T-helper 2 cell (primary cell): ENCODE results near the gene HS2ST1.
"Not testable (repeated sequence)": the region's sequence is repeated elsewhere in the genome, so short reads cannot be mapped to it uniquely, and the experiment has no call there.

Experiments
- DNase-seq, 5 experiments: peaks; one replicate each; pipeline versions ENCODE4 v3.0.0 to v3.0.0-alpha.2; 2012 to 2022
- total RNA-seq, 2 donors: gene quantifications; one replicate each; lab custom pipeline; 2026; lab: John Stamatoyannopoulos, UW

HS2ST1 gene
- total RNA-seq: 21.5 to 22.0 reads per million in 2 donors

DNA sequence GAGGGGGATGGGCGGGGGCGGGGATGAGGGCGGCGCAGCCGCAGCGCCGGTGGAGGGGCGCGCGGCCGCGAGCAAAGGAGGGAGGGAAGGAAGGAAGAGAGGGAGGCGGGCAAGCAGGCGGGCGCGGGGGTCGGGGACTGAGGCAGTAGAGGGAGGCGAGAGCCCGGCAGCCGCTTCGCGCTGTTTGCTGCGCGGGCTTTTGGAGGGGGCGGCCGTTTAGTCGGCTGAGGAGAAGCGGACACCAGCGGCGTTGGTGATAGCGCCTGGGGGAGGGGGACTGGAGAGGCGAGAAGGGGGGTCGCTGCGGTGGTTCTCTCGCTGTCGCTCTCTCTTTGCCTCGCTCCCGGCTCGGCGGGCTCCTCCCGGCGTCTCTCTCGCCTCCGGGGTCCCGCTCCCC, at the start of gene HS2ST1:
Gene HS2ST1, plus strand, starts transcription at position 35 of the 397 bp plus-strand sequence.
- no peak for DNase-seq

DNA sequence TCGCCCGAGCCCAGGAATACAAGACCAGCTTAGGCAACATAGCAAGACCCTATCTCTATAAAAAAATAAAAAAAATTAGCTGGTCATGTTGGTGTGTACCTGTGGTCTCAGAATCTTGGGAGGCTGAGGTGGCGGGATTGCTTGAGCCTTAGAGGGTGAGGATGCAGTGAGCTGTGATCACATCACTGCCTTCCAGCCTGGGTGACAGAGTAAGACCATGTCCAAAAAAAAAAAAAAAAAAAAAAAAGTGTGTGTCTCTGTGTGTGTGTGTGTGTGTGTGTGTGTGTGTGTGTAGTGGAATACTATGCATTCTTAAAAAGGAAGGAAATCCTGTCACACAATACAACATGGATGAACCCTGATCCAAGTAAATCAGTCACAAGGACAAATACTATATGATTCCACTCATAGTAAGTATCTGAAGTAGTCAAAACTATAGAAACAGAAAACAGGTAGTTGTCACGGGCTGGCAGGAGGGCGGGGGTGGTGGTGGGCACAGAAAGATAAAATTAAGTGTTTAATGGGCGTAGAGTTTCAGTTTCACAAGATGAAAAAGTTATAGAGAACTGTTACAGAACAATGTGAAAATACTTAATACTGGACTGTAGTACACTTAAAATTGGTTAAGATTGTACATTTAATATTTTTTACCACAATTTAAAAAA, 48.3 kb upstream of the HS2ST1 start:
- peak in 1 of 5 experiments; percentile 2 for DNase-seq

DNA sequence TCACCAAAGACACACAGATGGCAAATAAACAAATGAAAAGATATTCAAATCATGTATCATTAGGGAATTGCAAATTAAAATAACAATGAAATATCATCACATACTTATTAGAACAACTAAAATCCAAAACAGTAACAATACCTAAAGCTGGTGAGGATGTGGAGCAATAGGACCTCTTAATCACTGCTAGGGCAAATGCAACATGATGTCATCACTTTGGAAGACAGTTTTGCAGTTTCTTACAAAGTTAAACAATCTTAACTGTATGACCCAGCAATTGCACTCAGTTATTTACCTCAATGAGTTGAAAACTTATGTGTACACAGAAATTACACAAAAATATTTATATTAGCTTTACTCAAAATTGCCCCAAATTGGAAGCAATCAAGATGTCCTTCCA, 47.8 kb upstream of the HS2ST1 start:
- DNase-seq: no peak

DNA sequence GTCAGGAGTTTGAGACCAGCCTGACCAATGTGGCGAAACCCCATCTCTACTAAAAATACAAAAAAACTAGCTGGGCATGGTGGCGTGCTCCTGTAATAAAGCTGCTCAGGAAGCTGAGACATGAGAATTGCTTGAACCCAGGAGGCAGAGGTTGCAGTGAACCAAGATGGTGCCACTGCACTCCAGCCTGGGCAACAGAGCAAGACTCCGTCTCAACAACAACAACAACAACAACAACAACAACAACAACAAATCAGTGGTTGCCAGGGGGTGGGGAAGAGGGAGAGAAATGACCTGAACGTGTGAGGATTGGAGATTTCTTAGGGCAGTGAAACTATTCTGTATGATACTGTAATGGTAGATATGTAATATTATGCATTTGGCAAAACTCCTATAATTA, 47.2 kb upstream of the HS2ST1 start:
- DNase-seq: not testable (repeated sequence)

DNA sequence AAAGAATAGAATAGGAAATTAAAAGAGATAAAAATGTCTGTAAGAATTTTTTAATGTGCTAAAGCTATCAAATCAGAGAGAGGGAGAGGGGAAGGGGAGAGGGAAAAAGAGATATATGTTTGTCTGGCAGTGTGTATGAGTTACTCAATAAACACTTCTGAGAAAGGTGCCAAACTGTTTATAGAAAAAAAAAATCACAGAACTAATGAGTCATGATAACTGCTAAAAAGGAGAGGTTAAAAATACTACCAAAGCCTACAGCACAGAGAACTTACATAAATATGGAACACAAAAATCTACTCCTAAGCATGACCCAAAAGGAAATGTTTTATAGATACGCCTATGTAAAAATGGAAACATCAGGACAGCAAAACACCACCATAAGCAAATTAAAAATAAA, 46.0 kb upstream of the HS2ST1 start:
- no peak for DNase-seq

DNA sequence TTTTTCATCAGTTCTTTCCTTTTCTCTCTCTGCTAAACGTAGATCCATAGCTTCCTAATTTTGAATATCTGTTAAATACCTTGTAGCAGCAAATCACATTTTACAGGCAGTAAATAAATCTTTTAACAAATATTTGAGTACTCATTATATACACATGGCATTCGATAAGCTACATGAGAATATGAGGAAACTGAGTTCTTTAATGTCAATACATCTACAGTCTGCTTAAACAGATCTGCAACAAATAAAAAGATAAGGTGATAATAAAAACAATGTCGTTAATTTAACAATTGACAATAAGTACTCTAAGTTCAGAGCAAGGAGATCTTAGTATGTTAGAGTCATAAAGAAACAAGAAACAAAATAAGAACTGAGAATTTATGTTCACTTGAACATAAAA, 43.4 kb upstream of the HS2ST1 start:
- no peak for DNase-seq

DNA sequence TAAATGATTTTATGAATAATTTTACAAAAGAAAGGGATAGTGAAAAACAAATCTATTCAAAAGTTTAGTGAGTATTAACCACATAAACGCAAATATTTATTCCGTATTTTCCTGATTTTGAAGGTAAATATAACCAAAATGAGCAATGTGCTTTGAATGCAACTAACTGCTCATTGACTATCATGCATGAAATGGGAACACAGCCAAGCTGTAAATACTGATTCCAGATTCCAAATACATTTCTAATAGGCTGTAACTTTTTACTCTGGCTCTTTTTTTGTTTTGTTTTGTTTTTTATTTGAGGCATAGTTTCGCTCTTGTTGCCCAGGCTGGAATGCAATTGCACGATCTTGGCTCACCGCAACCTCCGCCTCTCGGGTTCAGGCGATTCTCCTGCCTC, 42.3 kb upstream of the HS2ST1 start:
- DNase-seq: no peak

DNA sequence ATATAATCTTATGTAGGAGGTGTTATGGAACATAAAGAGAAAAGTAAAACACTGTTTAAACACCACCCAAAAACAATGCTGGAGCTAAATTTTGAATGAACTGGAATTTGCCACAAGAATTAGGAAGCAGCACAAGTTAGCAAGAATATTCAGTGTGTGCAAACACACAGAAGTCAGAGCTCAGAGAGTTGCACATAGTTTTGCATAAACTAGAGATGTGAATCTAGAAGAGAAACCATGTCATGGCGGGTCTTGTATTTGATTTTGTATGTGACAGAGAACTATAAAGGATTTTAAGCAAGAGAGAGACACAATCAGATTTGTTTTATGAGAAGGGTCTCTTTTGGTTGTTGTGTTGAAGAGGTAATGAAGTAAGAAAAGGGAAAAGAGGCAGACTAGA, 38.7 kb upstream of the HS2ST1 start:
- no peak for DNase-seq

DNA sequence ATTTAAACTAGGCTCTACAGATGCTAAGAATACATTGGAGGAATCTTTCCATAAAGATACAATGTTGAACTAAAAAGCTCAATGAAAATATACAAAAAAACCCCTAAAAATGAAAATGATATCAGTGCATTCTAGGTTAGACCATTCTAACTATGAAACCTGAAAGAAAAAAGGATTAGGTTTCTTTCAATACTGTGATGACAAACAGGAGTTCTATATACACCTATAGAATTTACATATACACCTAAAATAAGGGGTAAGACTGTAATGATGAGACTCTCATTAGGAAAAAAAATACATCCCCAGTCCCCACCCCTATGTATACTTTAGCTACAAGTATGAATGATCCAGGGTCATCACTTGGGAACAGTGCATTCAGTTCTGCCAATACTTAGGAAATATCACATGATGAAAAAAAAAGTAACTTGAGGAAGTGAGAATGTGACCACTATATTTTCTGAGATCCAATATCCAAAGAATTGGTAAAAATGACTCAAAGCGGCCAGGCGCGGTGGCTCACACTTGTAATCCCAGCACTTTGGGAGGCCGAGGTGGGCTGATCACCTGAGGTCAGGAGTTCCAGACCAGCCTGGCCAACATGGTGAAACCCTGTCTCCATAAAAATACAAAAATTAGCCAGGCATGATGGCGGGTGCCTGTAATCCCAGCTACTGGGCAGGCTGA, 26.8 kb upstream of the HS2ST1 start:
- DNase-seq: no peak

DNA sequence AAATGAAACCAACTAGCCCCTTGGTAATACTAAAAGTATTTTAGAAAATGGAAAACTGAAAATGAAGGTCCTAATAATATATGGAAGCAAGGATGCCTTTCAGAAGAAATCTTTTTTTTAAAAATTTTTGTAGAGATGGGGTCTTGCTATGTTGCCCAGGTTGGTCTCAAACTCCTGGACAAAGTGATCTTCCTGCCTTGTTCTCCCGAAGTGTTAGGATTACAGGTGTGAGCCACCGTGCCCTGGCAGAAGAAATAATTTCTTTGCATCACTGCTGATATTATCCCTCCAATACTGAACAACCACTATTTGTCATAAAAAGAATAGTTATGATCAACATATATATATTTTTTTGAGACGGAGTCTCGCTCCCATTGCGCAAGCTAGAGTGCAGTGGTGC, 26.1 kb upstream of the HS2ST1 start:
- no peak for DNase-seq

DNA sequence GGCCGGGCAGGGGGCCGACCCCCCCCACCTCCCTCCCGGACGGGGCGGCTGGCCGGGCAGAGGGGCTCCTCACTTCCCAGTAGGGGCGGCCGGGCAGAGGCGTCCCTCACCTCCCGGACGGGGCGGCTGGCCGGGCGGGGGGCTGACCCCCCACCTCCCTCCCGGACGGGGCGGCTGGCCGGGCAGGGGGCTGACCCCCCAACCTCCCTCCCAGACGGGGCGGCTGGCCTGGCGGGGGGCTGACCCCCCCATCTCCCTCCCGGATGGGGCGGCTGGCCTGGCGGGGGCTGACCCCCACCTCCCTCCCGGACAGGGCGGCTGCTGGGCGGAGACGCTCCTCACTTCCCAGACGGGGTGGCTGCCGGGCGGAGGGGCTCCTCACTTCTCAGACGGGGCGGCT, 15.0 kb upstream of the HS2ST1 start:
- DNase-seq: not testable (repeated sequence)

DNA sequence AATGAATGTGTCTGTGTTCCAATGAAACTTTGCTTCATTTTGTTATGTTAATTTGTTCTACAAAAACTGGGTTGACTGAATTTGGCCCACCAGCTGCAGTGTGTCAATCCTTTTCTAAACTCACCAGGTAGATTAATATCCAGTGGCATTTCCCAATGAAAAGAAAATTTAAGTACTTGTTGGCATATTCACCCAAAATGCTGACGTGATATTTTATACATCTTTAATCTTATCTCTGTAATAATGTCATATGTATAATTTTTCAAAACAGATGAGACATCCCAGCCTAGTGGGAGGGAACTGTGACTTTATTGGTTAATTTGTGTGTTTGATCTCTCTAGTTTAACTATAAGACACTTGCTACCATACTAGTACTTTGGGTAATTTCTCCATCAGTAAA, 8.6 kb upstream of the HS2ST1 start:
- no peak for DNase-seq

DNA sequence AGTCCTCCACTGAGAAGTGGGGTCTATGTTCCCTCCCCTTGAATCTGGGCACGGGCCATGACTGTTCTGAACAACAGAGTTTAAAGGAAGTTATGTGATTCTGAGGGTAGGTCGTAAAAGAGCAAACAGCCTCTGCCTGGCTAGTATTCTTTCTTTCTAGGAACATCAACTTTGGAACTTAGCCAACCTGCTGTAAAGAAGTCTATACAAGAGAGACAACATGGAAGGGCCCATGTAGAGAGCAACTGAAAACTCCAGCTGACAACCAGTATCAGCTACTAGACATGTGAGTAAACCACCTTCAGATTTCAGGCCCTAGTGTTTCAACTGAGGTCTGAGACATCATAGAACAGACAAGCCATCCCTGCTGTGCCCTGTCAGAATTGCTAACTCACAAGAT, 8.0 kb upstream of the HS2ST1 start:
- DNase-seq: no peak

DNA sequence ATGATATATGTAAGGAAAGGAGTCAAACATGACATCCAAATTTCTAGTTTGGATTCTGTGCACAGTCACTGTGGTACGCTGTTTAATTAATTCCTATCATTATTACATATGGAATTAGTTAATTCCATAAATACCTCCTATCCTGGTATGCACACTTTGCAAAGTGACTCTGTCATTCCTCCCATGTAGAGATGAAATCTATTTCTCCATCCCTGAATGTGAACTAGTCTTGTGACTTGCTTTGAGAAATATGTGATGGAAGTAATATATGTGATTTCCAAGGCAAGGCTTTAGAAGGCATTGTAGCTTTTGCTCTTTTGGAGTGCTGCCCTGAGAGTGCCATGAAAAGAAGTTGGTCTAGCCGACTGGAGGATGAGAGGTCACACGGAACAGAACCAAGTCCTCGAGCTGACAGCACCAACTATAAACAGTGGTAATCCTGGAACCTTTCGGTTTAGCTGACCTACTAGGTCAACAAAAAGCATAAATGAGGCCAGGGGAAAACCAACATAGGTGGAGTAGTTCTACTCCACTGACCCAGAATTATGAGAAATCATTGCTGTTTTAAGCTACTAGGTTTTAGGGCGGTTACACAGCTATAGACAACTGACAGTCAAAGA, 2.0 kb upstream of the HS2ST1 start:
- DNase-seq: no peak

DNA sequence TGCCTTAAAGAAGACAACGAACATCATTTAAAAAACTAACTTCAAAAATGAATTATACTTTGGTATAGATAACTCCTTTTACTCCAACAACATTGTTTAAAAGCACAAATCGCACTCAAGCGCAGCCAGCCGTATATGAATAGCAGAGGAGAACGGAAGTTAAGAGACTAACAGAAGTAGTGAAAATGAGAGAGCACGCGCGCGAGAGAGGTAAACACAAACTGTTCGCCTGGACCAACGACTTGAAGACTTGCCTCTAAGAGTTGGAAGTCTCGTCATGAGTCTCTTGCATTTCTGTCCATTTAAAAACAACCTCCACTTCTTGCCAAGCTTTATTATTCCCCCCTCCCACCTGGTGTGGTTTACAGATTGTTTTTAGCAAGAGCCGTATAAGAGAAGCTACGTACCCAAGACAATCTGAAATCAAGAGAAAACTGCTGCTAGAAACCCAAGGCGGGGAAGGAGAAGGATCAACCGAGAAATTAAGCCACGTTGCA, 988 bp upstream of the HS2ST1 start:
- DNase-seq: peak in 3 of 5 experiments; percentile 10 to 71 (median 21)

DNA sequence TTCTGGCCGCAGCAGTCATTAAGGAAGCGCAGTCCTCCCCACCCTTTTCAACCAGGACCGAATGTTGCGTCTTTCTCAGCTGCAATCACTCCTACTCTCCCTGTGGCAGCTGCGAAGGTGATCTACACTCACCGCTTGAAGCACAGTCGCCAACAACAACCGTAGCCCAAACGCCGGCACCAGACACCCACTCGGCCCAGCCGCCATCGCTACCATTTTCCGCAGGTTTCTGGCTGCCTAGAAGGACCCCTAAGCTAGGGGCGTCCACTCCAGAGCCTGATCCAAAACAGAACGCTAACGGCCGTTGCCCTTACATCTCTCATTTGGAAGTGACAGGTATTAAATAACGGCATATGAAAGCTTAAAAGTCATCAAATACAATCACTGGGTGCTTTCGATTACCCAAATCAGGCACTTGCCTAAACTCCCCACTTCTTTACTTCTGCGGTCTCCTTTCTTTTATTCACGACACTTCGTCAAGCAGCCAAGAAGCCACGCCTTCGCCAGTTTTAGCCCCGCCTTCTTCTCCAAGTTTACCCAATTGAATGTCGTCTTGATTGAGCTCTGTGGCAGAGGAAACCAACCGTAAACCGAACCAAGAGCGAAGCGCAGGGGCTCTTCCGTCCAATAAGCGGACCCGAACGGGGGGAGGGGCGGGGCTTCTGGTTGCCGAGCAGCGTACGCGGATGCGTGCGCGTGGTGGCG, 387 bp upstream of the HS2ST1 start, which contains the start of gene SELENOF:
Gene SELENOF, minus strand, starts transcription at position 231 of the 705 bp plus-strand sequence. Its CDS starts 15 bp downstream, at position 216.
- peak; percentile 97 to 100 (median 98) for DNase-seq

DNA sequence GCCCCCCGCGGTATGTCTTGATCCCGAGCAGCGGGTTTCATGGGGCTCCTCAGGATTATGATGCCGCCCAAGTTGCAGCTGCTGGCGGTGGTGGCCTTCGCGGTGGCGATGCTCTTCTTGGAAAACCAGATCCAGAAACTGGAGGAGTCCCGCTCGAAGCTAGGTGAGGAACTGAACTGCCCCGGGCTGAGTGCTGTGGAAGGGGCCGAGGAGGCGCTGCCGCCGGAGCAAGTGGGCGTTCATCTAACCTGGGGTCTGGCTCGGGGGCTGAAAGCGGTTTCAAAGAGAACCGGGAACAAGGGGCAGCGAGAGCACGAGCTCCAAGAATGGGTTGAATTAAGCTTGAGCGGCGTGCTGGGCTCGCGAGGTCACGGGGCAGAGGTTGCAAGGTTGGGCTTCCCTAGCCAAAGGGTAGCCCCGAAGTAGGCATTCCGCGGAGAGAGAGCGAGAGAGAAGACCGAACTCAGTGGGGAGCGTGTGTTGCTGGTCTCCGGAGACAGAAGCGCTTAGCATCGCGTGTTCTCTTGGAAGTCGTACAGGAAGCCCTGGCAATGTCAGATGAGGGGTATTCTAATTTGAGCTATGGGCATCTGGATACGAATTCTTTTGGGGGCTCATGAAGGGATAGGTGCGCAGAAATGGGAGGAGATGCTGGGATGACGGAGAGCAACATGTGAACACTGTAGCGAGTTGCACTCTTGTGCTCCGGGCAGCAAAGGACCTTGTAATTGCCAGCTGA, 732 bp downstream of the HS2ST1 start:
- DNase-seq: peak; percentile 10 to 71 (median 30)

DNA sequence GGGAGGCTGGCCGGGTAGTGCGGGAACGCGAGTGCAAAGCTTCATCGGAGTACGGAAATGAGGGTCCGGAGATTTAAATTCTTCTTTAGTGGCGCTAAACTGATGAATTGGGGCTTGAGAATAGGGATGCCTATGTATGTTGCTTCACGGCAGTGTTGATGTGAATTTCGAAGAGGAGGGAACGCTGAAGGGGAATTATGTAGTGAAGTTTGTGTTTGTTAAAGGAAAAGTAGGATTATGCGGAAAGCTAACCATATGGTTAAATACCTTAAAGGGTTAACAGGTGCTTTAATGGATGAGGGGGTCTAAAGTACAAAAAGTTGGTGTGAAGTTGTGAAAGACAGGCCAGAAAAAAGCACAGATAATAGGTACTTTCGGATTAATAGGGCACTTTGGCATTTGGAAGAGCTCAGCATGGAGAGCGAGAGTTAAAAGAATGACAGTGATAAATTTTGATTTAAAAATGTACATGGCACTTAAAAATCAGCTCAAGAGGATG, 1.4 kb downstream of the HS2ST1 start:
- no peak for DNase-seq

DNA sequence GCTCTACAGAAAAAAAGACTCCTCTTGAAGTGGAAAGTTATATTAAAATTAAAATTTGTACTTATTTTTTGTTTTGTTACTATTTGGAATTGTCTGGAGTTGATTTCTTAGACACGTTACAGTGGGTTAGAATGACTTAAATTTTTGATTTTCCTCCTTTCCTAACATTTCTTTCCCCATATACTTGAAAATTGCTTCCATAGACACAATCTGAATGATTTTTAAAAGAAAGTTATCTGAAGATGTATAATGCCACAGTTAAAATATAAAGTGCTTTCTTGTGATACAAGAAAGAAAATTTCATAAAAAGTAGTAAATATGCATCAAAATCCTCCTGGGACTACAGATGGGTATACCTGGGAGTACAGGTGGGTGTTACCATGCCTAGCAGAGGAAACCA, 2.3 kb downstream of the HS2ST1 start:
- DNase-seq: no peak

DNA sequence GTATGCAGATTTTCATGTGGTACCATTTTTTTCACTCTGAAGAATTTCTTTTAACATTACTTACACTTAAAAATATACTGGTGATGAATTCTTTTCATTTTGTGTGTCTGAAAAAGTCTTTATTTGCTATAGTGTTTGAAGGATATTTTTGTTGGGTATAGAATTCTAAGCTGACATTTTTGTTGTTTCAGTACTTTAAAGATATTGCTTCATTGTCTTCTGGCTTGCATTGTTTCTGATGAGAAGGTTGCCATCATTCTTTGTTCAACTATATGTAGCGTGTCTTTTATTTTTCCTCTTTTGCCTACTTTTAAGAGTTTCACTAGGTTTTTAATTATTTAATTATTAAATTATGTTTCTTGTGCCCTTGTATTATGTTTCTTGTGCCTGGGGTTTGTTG, 8.0 kb downstream of the HS2ST1 start:
- DNase-seq: no peak

DNA sequence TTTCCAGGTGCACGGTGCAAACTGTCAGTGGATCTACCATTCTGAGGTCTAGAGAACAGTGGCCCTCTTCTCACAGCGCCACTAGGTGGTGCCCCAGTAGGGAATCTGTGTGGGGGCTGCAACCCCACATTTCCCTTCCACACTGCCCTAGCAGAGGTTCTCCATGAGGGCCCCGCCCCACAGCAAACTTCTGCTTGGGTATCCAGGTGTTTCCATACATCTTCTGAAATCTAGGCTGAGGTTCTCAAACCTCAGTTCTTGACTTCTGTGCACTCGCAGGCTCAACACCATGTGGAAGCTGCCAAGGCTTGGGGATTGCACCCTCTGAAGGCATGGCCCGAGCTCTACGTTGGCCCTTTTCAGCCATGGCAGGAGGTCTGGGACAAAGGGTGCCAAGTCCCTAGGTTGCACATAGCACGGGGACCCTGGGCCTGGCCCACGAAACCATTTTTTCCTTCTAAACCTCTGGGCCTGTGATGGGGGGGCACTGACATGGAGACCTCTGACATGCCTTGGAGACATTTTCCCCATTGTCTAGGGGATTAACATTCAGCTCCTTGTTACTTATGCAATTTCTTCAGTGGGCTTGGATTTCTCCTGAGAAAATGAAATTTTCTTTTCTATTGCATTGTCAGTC, 10.0 kb downstream of the HS2ST1 start:
- no peak for DNase-seq

DNA sequence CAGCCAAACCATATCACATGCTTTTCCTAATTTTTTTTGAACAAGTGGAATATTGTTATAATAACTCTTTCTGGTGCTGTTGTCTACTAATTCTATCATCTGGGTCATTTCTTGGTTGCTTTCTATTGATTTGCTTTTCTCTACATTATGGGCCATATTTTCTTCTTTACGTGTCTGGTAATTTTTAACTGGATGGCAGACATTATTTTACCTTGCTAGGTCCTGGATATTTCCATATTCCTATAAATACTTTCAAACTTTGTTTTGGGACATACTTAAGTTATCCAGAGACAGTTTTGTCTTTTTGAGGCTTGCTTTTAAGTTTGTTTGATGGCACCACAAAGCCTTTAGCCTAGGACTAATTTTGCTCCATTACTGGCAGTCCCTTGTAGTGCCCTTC, 11.3 kb downstream of the HS2ST1 start:
- DNase-seq: no peak
